ENCODE data around the gene GUCA2A. TPM values are rescaled to one million over a fixed set of nuclear protein-coding genes. Genes with fewer than 3 reads are reported as not detected.
A peak's percentile ranks its signal among the peaks of the same experiment; 100 is the strongest.

GUCA2A gene
- total and polyA plus RNA-seq, 2 of the 13 experiments (the other 11 are each of a cell fraction or from before 2014, with no cell fraction given) = not detected

DNA sequence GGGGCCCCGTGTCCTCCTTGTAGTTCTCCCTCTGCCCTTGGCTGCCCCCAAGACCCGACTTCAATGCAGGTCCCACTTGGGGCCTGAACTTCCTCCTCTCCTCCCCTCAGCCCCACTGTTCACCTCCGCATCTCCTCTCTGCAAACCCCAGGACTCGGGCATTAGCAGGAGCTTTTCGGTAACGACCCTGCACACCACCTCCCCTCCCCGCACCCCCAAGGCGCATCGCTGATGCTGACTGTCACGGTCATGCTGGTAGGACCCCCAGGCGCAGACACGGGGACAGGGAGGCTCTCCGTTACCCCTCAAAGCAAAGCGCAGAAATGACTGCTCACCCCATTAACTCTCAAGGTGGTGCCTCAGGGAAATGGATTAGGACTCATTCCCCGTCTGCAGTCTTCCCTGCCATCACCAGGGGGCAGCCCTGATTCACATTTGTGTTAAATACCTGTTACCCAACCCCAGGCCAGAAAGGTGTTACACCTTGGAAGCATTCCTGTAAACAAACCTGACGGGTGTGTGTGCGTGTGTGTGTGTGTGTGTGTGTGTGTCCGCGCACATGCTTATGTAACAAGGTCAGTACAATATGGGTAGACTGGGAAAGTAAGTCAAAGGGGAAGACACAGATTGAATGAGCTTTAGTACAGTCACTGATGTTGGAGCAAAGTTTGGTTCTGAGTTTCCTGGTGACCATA lies 17.8 kb downstream of the GUCA2A start (continued):
- TF ChIP-seq, protein P1, sequence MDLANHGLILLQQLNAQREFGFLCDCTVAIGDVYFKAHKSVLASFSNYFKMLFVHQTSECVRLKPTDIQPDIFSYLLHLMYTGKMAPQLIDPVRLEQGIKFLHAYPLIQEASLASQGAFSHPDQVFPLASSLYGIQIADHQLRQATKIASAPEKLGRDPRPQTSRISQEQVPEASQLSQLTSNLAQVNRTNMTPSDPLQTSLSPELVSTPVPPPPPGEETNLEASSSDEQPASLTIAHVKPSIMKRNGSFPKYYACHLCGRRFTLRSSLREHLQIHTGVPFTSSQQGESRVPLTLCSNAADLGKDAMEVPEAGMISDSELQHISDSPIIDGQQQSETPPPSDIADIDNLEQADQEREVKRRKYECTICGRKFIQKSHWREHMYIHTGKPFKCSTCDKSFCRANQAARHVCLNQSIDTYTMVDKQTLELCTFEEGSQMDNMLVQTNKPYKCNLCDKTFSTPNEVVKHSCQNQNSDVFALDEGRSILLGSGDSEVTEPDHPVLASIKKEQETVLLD (CRISPR knock-in tag; IDR thresholded peaks at IDR 0.05; ENCODE audit: low read depth) = no peak
- TF ChIP-seq ZNF614 (CRISPR knock-in tag; IDR thresholded peaks at IDR 0.05; ENCODE audit: borderline replicate concordance) (peak; percentile 39; the same call in 1 of the 2 replicates), ZSCAN30 (CRISPR knock-in tag; IDR thresholded peaks at IDR 0.05) (no peak), ZNF816 (CRISPR knock-in tag; IDR thresholded peaks at IDR 0.05; ENCODE audit: borderline replicate concordance) (no peak), KLF13 (CRISPR knock-in tag; IDR thresholded peaks at IDR 0.05) (no peak), NPAS2 (CRISPR knock-in tag; IDR thresholded peaks at IDR 0.05; ENCODE audit: borderline replicate concordance) (no peak), FLYWCH1 (CRISPR knock-in tag; IDR thresholded peaks at IDR 0.05) (no peak), ZNF746 (CRISPR knock-in tag; IDR thresholded peaks at IDR 0.05) (no peak), ONECUT2 (CRISPR knock-in tag; IDR thresholded peaks at IDR 0.05) (no peak), ZNF589 (CRISPR knock-in tag; conservative IDR thresholded peaks at IDR 0.05) (no peak), HNF4A (CRISPR knock-in tag; IDR thresholded peaks at IDR 0.05) (no peak), RFXAP (CRISPR knock-in tag; IDR thresholded peaks at IDR 0.05; ENCODE audit: borderline replicate concordance) (no peak), ZNF296 (CRISPR knock-in tag; conservative IDR thresholded peaks at IDR 0.05) (no peak), NFKB2 (CRISPR knock-in tag; IDR thresholded peaks at IDR 0.05; ENCODE audit: borderline replicate concordance) (no peak), GFI1 (CRISPR knock-in tag; IDR thresholded peaks at IDR 0.05; ENCODE audit: borderline replicate concordance) (no peak), ZNF160 (CRISPR knock-in tag; IDR thresholded peaks at IDR 0.05) (no peak), SUZ12 (IDR thresholded peaks at IDR 0.05; ENCODE audit: low read depth, low read length) (no peak), REPIN1 (CRISPR knock-in tag; IDR thresholded peaks at IDR 0.05; ENCODE audit: borderline replicate concordance, low read depth) (0 out of 2 replicates have a peak, but pooled peaks have one; percentile 47), TARDBP (CRISPR knock-in tag; IDR thresholded peaks at IDR 0.05) (peak; percentile 38; the same call in 1 of the 2 replicates), RBAK (CRISPR knock-in tag; IDR thresholded peaks at IDR 0.05) (no peak), ZNF850 (CRISPR knock-in tag; conservative IDR thresholded peaks at IDR 0.05) (no peak), ATRX (CRISPR knock-in tag; IDR thresholded peaks at IDR 0.05; ENCODE audit: borderline replicate concordance) (no peak), ZFP36 (IDR thresholded peaks at IDR 0.05; ENCODE audit: borderline replicate concordance, low read depth, low read length, partially characterized antibody) (no peak), DR1 (CRISPR knock-in tag; IDR thresholded peaks at IDR 0.05) (no peak)
- TF ChIP-seq, protein P2, sequence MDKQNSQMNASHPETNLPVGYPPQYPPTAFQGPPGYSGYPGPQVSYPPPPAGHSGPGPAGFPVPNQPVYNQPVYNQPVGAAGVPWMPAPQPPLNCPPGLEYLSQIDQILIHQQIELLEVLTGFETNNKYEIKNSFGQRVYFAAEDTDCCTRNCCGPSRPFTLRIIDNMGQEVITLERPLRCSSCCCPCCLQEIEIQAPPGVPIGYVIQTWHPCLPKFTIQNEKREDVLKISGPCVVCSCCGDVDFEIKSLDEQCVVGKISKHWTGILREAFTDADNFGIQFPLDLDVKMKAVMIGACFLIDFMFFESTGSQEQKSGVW (CRISPR knock-in tag; IDR thresholded peaks at IDR 0.05; ENCODE audit: borderline replicate concordance) = no peak
- TF ChIP-seq, protein P3, sequence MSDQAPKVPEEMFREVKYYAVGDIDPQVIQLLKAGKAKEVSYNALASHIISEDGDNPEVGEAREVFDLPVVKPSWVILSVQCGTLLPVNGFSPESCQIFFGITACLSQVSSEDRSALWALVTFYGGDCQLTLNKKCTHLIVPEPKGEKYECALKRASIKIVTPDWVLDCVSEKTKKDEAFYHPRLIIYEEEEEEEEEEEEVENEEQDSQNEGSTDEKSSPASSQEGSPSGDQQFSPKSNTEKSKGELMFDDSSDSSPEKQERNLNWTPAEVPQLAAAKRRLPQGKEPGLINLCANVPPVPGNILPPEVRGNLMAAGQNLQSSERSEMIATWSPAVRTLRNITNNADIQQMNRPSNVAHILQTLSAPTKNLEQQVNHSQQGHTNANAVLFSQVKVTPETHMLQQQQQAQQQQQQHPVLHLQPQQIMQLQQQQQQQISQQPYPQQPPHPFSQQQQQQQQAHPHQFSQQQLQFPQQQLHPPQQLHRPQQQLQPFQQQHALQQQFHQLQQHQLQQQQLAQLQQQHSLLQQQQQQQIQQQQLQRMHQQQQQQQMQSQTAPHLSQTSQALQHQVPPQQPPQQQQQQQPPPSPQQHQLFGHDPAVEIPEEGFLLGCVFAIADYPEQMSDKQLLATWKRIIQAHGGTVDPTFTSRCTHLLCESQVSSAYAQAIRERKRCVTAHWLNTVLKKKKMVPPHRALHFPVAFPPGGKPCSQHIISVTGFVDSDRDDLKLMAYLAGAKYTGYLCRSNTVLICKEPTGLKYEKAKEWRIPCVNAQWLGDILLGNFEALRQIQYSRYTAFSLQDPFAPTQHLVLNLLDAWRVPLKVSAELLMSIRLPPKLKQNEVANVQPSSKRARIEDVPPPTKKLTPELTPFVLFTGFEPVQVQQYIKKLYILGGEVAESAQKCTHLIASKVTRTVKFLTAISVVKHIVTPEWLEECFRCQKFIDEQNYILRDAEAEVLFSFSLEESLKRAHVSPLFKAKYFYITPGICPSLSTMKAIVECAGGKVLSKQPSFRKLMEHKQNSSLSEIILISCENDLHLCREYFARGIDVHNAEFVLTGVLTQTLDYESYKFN (CRISPR knock-in tag; conservative IDR thresholded peaks at IDR 0.05) = peak; percentile 28; the same call in 1 of the 2 replicates

All from HepG2 (cell line).